Body of pancreas (tissue), 4 donors: Measurements from ENCODE around the gene ANTXR2.

Source experiments
- POLR2A ChIP-seq, 3 donors: fragments of 450-650 bp; IDR thresholded peaks; one replicate each; pipeline ENCODE4 v1.6.1; 2016; ENCODE audit warnings: antibody characterized with exemption in 3 of 3, mild to moderate bottlenecking in 2 of 3
- TF ChIP-seq, protein P1 (sequence below), 7 experiments: fragments of 450-650 bp in 4 of 7; fragments of 200-600 bp in 3 of 7; sonication (generic) in 3 of 7; IDR thresholded peaks; one replicate each; pipeline ENCODE4 v1.5.1; 2016 to 2019; ENCODE audit warnings: antibody characterized with exemption in 7 of 7

DNA sequence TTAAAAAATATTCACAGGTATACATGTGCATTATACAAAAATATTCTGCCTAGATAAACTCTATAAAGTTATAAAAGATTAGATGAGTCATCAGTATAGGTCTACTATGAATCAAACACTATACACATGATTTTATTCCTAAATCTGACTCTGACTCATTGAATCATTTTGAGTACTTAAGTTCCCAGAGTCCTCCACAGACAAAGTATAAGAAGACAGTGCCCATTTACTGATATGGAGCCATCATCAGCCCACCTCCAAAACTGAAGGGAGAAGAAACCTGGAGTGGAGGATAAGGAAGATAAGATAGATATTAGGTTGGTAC lies 28.7 kb upstream of the ANTXR2 start:
- TF ChIP-seq, protein P1, sequence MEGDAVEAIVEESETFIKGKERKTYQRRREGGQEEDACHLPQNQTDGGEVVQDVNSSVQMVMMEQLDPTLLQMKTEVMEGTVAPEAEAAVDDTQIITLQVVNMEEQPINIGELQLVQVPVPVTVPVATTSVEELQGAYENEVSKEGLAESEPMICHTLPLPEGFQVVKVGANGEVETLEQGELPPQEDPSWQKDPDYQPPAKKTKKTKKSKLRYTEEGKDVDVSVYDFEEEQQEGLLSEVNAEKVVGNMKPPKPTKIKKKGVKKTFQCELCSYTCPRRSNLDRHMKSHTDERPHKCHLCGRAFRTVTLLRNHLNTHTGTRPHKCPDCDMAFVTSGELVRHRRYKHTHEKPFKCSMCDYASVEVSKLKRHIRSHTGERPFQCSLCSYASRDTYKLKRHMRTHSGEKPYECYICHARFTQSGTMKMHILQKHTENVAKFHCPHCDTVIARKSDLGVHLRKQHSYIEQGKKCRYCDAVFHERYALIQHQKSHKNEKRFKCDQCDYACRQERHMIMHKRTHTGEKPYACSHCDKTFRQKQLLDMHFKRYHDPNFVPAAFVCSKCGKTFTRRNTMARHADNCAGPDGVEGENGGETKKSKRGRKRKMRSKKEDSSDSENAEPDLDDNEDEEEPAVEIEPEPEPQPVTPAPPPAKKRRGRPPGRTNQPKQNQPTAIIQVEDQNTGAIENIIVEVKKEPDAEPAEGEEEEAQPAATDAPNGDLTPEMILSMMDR (IDR thresholded peaks at IDR 0.05), result no peak
- TF ChIP-seq POLR2A (IDR thresholded peaks at IDR 0.05), result no peak
